ENCODE measurements around the gene ARMH4.

- TF ChIP-seq CTCF (IDR thresholded peaks at IDR 0.05) (no peak), EZH2 (IDR thresholded peaks at IDR 0.05; ENCODE audit: borderline replicate concordance, insufficient read depth, low read depth, low read length, poor library complexity, severe bottlenecking) (no peak)
These were observed 60.0 kb downstream of the ARMH4 start for GRCh38 chr14:58091883-58092630.

All from B cell (primary cell).